ENCODE data around the gene KLRF1.

- TF ChIP-seq CTCF (IDR thresholded peaks at IDR 0.05) (no peak), POLR2A (IDR thresholded peaks at IDR 0.05) (no peak)
Observed at GRCh38 chr12:9794484-9795093, 32.7 kb upstream of the KLRF1 start.
